ENCODE measurements around the gene ZNF101.
"Not testable (repeated sequence)": the region's sequence is repeated elsewhere in the genome, so short reads cannot be mapped to it uniquely, and the experiment has no call there.

ZNF101 gene

GRCh38 chr19:19661675-19662251, 6.9 kb upstream of the ZNF101 start:
- H3K36me3 ChIP-seq (ENCODE audit: control insufficient read depth in 4 of 4, insufficient read depth in 4 of 4, low read length in 3 of 4) = peaks cover 11 to 34% (median 30%) of the 10 kb centered on the region in 4 experiments
- POLR2A ChIA-PET = interaction anchor here (2.1 kb wide), 1 partner anchor 18 kb away, joined by 4 read pairs; the partner anchor contains the start of gene GMIP
- no peaks in the 10 kb centered on the region for H3K27me3 ChIP-seq (replicated peaks in 2 of 5; ENCODE audit: control insufficient read depth in 4 of 5, insufficient read depth in 5 of 5, low read length in 4 of 5)
- CTCF ChIA-PET = interaction anchor here (1.0 to 2.7 kb wide), 4 partner anchors 11 to 129 kb away, joined by 3 to 20 read pairs (median 8); partner anchors contain the start of gene GMIP
- WGBS (ENCODE audit: insufficient coverage) = 93% methylated on average over 13 of the region's 18 CpGs
- no peaks in the 10 kb centered on the region for H3K9me3 ChIP-seq (ENCODE audit: control extremely low read depth in 1 of 5, control insufficient read depth in 4 of 5, insufficient read depth in 2 of 5, low read depth in 1 of 5, low read length in 4 of 5)
- DNase-seq = peak in 2 of 3 donors; percentile 58 to 62
- peaks cover 6 to 26% (median 18%) of the 10 kb centered on the region in 4 experiments for H3K4me1 ChIP-seq (ENCODE audit: control extremely low read depth in 1 of 4, control insufficient read depth in 4 of 4, insufficient read depth in 4 of 4, low read length in 3 of 4)
- peak overlapping the region in 4 of 7 experiments; percentile 17 to 93 (median 64) for H3K4me3 ChIP-seq (ENCODE audit: control insufficient read depth in 1 of 7, extremely low read depth in 1 of 7, insufficient read depth in 4 of 7, low read depth in 2 of 7, low read length in 6 of 7)
- peak overlapping the region in 1 of 2 experiments; percentile 94 for H3K27ac ChIP-seq (ENCODE audit: insufficient read depth in 1 of 2, low read depth in 1 of 2, low read length in 2 of 2, poor library complexity in 1 of 2, severe bottlenecking in 2 of 2)

- Histone ChIP-seq H3K36me3 (ENCODE audit: control insufficient read depth in 4 of 4, insufficient read depth in 4 of 4, low read length in 3 of 4) (peaks cover 8 to 28% (median 24%) of the 10 kb centered on the region in 4 experiments), H3K27me3 (replicated peaks in 2 of 5; ENCODE audit: control insufficient read depth in 4 of 5, insufficient read depth in 5 of 5, low read length in 4 of 5) (no peaks in the 10 kb centered on the region), H3K9me3 (ENCODE audit: control extremely low read depth in 1 of 5, control insufficient read depth in 4 of 5, insufficient read depth in 2 of 5, low read depth in 1 of 5, low read length in 4 of 5) (no peaks in the 10 kb centered on the region), H3K27ac (ENCODE audit: insufficient read depth in 1 of 2, low read depth in 1 of 2, low read length in 2 of 2, poor library complexity in 1 of 2, severe bottlenecking in 2 of 2) (peak overlapping the region in 1 of 2 experiments; percentile 94), H3K4me1 (ENCODE audit: control extremely low read depth in 1 of 4, control insufficient read depth in 4 of 4, insufficient read depth in 4 of 4, low read length in 3 of 4) (peaks cover 6 to 26% (median 21%) of the 10 kb centered on the region in 4 experiments), H3K4me3 (ENCODE audit: control insufficient read depth in 1 of 7, extremely low read depth in 1 of 7, insufficient read depth in 4 of 7, low read depth in 2 of 7, low read length in 6 of 7) (peak overlapping the region in 6 of 7 experiments; percentile 83 to 94 (median 92))
- WGBS (ENCODE audit: insufficient coverage) = 93% methylated on average over 8 of the region's 8 CpGs
- CTCF ChIA-PET = interaction anchor here (1.0 to 2.7 kb wide), 4 partner anchors 11 to 130 kb away, joined by 3 to 20 read pairs (median 8); partner anchors contain the start of gene GMIP
- no peak for DNase-seq
- POLR2A ChIA-PET = interaction anchor here (2.1 kb wide), 1 partner anchor 19 kb away, joined by 4 read pairs; the partner anchor contains the start of gene GMIP
Observed at GRCh38 chr19:19662344-19662743, 6.3 kb upstream of the ZNF101 start.

GRCh38 chr19:19662871-19663255, 5.8 kb upstream of the ZNF101 start:
- peak overlapping the region; percentile 90 to 94 for H3K27ac ChIP-seq (ENCODE audit: insufficient read depth in 1 of 2, low read depth in 1 of 2, low read length in 2 of 2, poor library complexity in 1 of 2, severe bottlenecking in 2 of 2)
- no peak for DNase-seq
- no peaks in the 10 kb centered on the region for H3K27me3 ChIP-seq (replicated peaks in 2 of 5; ENCODE audit: control insufficient read depth in 4 of 5, insufficient read depth in 5 of 5, low read length in 4 of 5)
- ChIA-PET CTCF (interaction anchor here (1.4 to 2.7 kb wide), 3 partner anchors 12 to 130 kb away, joined by 5 to 20 read pairs (median 10); partner anchors contain the start of gene GMIP), POLR2A (interaction anchor here (2.1 kb wide), 1 partner anchor 19 kb away, joined by 4 read pairs; the partner anchor contains the start of gene GMIP)
- H3K9me3 ChIP-seq (ENCODE audit: control extremely low read depth in 1 of 5, control insufficient read depth in 4 of 5, insufficient read depth in 2 of 5, low read depth in 1 of 5, low read length in 4 of 5) = no peaks in the 10 kb centered on the region
- H3K4me3 ChIP-seq (ENCODE audit: control insufficient read depth in 1 of 7, extremely low read depth in 1 of 7, insufficient read depth in 4 of 7, low read depth in 2 of 7, low read length in 6 of 7) = peak overlapping the region; percentile 83 to 94 (median 92)
- peaks cover 6 to 24% (median 20%) of the 10 kb centered on the region in 4 experiments for H3K36me3 ChIP-seq (ENCODE audit: control insufficient read depth in 4 of 4, insufficient read depth in 4 of 4, low read length in 3 of 4)
- H3K4me1 ChIP-seq (ENCODE audit: control extremely low read depth in 1 of 4, control insufficient read depth in 4 of 4, insufficient read depth in 4 of 4, low read length in 3 of 4) = peaks cover 6 to 31% (median 25%) of the 10 kb centered on the region in 4 experiments
- 0% methylated on average over 12 of the region's 17 CpGs for whole genome bisulfite sequencing (ENCODE audit: insufficient coverage)

GRCh38 chr19:19663256-19664120, 5.2 kb upstream of the ZNF101 start, which contains the start of gene ATP13A1:
Gene ATP13A1, minus strand, starts transcription at chr19:19663676. Its CDS starts 10 bp downstream, at chr19:19663666.
- DNase-seq = peak; percentile 97 to 99 (median 99)
- no peaks in the 10 kb centered on the region for H3K27me3 ChIP-seq (replicated peaks in 2 of 5; ENCODE audit: control insufficient read depth in 4 of 5, insufficient read depth in 5 of 5, low read length in 4 of 5)
- H3K4me1 ChIP-seq (ENCODE audit: control extremely low read depth in 1 of 4, control insufficient read depth in 4 of 4, insufficient read depth in 4 of 4, low read length in 3 of 4) = peaks cover 6 to 36% (median 28%) of the 10 kb centered on the region in 4 experiments
- peaks cover 0 to 19% (median 14%) of the 10 kb centered on the region in 4 experiments for H3K36me3 ChIP-seq (ENCODE audit: control insufficient read depth in 4 of 4, insufficient read depth in 4 of 4, low read length in 3 of 4)
- ChIA-PET CTCF (interaction anchor here (1.4 to 2.7 kb wide), 3 partner anchors 12 to 131 kb away, joined by 5 to 20 read pairs (median 10); partner anchors contain the start of gene GMIP), POLR2A (interaction anchor here (0.7 to 2.1 kb wide), 2 partner anchors 20 to 203 kb away, joined by 4 read pairs; partner anchors contain the start of genes GMIP and ZNF253)
- H3K27ac ChIP-seq (ENCODE audit: insufficient read depth in 1 of 2, low read depth in 1 of 2, low read length in 2 of 2, poor library complexity in 1 of 2, severe bottlenecking in 2 of 2) = peak within 1 kb of the TSS; percentile 90 to 94
- under 1% methylated on average over 58 of the region's 85 CpGs for WGBS (ENCODE audit: insufficient coverage)
- H3K9me3 ChIP-seq (ENCODE audit: control extremely low read depth in 1 of 5, control insufficient read depth in 4 of 5, insufficient read depth in 2 of 5, low read depth in 1 of 5, low read length in 4 of 5) = no peaks in the 10 kb centered on the region
- H3K4me3 ChIP-seq (ENCODE audit: control insufficient read depth in 1 of 7, extremely low read depth in 1 of 7, insufficient read depth in 4 of 7, low read depth in 2 of 7, low read length in 6 of 7) = peak within 1 kb of the TSS; percentile 83 to 94 (median 92)

- H3K27ac ChIP-seq (ENCODE audit: insufficient read depth in 1 of 2, low read depth in 1 of 2, low read length in 2 of 2, poor library complexity in 1 of 2, severe bottlenecking in 2 of 2); H3K9me3 ChIP-seq (ENCODE audit: control extremely low read depth in 1 of 5, control insufficient read depth in 4 of 5, insufficient read depth in 2 of 5, low read depth in 1 of 5, low read length in 4 of 5); H3K27me3 ChIP-seq (replicated peaks in 2 of 5; ENCODE audit: control insufficient read depth in 4 of 5, insufficient read depth in 5 of 5, low read length in 4 of 5); CTCF ChIA-PET; H3K36me3 ChIP-seq (ENCODE audit: control insufficient read depth in 4 of 4, insufficient read depth in 4 of 4, low read length in 3 of 4); DNase-seq; H3K4me3 ChIP-seq (ENCODE audit: control insufficient read depth in 1 of 7, extremely low read depth in 1 of 7, insufficient read depth in 4 of 7, low read depth in 2 of 7, low read length in 6 of 7); POLR2A ChIA-PET: not testable (repeated sequence)
- 91% methylated on average over 16 of the region's 22 CpGs for WGBS (ENCODE audit: insufficient coverage)
- peaks cover 6 to 47% (median 39%) of the 10 kb centered on the region in 4 experiments for H3K4me1 ChIP-seq (ENCODE audit: control extremely low read depth in 1 of 4, control insufficient read depth in 4 of 4, insufficient read depth in 4 of 4, low read length in 3 of 4)
Observed at GRCh38 chr19:19665420-19665948, 3.2 kb upstream of the ZNF101 start.

GRCh38 chr19:19670070-19670551, 1.5 kb downstream of the ZNF101 start:
- ChIA-PET POLR2A (no interaction called here), CTCF (no interaction called here)
- Histone ChIP-seq H3K36me3 (ENCODE audit: control insufficient read depth in 4 of 4, insufficient read depth in 4 of 4, low read length in 3 of 4) (peaks cover 2 to 29% (median 22%) of the 10 kb centered on the region in 4 experiments), H3K9me3 (ENCODE audit: control extremely low read depth in 1 of 5, control insufficient read depth in 4 of 5, insufficient read depth in 2 of 5, low read depth in 1 of 5, low read length in 4 of 5) (peaks cover 2 to 26% (median 17%) of the 10 kb centered on the region in 5 experiments), H3K27ac (ENCODE audit: insufficient read depth in 1 of 2, low read depth in 1 of 2, low read length in 2 of 2, poor library complexity in 1 of 2, severe bottlenecking in 2 of 2) (peak overlapping the region in 1 of 2 experiments; percentile 75), H3K27me3 (replicated peaks in 2 of 5; ENCODE audit: control insufficient read depth in 4 of 5, insufficient read depth in 5 of 5, low read length in 4 of 5) (no peaks in the 10 kb centered on the region), H3K4me3 (ENCODE audit: control insufficient read depth in 1 of 7, extremely low read depth in 1 of 7, insufficient read depth in 4 of 7, low read depth in 2 of 7, low read length in 6 of 7) (peak overlapping the region in 5 of 7 experiments; percentile 86 to 96 (median 90)), H3K4me1 (ENCODE audit: control extremely low read depth in 1 of 4, control insufficient read depth in 4 of 4, insufficient read depth in 4 of 4, low read length in 3 of 4) (peaks cover 0 to 27% (median 18%) of the 10 kb centered on the region in 4 experiments)
- DNase-seq = no peak
- 100% methylated on average over 7 of the region's 10 CpGs for WGBS (ENCODE audit: insufficient coverage)
